ENCODE measurements around the gene POLR2L. TPM values are rescaled to one million over a fixed set of nuclear protein-coding genes. Genes with fewer than 3 reads are reported as not detected.

POLR2L gene
- total RNA-seq, 1 experiment from 2014 or later, result 118 TPM

- Mint-ChIP-seq H3K4me1 (ENCODE audit: insufficient read depth, unreplicated experiment) (peaks cover 5% of the 10 kb centered on the region), H3K27me3 (ENCODE audit: insufficient read depth, unreplicated experiment) (no peaks in the 10 kb centered on the region), H3K27ac (ENCODE audit: low read depth, unreplicated experiment) (no peak overlapping the region), H3K36me3 (ENCODE audit: insufficient read depth, unreplicated experiment) (peaks cover 42% of the 10 kb centered on the region), H3K9me3 (ENCODE audit: unreplicated experiment) (no peaks in the 10 kb centered on the region), H3K4me3 (ENCODE audit: unreplicated experiment) (no peak overlapping the region)
- CTCF ChIA-PET, result interaction anchor here (0.6 kb wide), 1 partner anchor 13 kb away, joined by 3 read pairs; no protein-coding TSS in a partner anchor
- intact Hi-C loops (cut with micrococcal nuclease), result no loop called here
- DNase-seq (ENCODE audit: unreplicated experiment), result no peak
- no TSS peak for BruUV-seq (replicated peaks)
- POLR2A ChIA-PET, result interaction anchor here (0.6 to 2.0 kb wide), 5 partner anchors 9 to 16 kb away, joined by 3 to 8 read pairs (median 4); partner anchors contain the start of genes CD151 and RPLP2
- no peak for TF ChIP-seq CTCF (IDR thresholded peaks at IDR 0.05; ENCODE audit: unreplicated experiment)
Observed at GRCh38 chr11:824292-824880, 17.9 kb downstream of the POLR2L start.

- H3K36me3 Mint-ChIP-seq (ENCODE audit: insufficient read depth, unreplicated experiment), result peaks cover 42% of the 10 kb centered on the region
- no TSS peak for BruUV-seq (replicated peaks)
- intact Hi-C loops (cut with micrococcal nuclease), result no loop called here
- ChIA-PET CTCF (no interaction called here), POLR2A (interaction anchor here (0.5 to 9.6 kb wide), 5 partner anchors 10 to 129 kb away, joined by 3 to 274 read pairs (median 8); partner anchors contain the start of genes CD151, DEAF1, POLR2L and RPLP2)
- no peak for DNase-seq (ENCODE audit: unreplicated experiment)
- peaks cover 7% of the 10 kb centered on the region for H3K4me1 Mint-ChIP-seq (ENCODE audit: insufficient read depth, unreplicated experiment)
- no peak overlapping the region for H3K4me3 Mint-ChIP-seq (ENCODE audit: unreplicated experiment)
- no peaks in the 10 kb centered on the region for H3K9me3 Mint-ChIP-seq (ENCODE audit: unreplicated experiment)
- H3K27ac Mint-ChIP-seq (ENCODE audit: low read depth, unreplicated experiment), result no peak overlapping the region
- H3K27me3 Mint-ChIP-seq (ENCODE audit: insufficient read depth, unreplicated experiment), result no peaks in the 10 kb centered on the region
- no peak for TF ChIP-seq CTCF (IDR thresholded peaks at IDR 0.05; ENCODE audit: unreplicated experiment)
Observed at GRCh38 chr11:823441-824291, 18.7 kb downstream of the POLR2L start.

GRCh38 chr11:821512-822371, 20.6 kb downstream of the POLR2L start:
- DNase-seq (ENCODE audit: unreplicated experiment), result no peak
- Mint-ChIP-seq H3K4me1 (ENCODE audit: insufficient read depth, unreplicated experiment) (peaks cover 11% of the 10 kb centered on the region), H3K4me3 (ENCODE audit: unreplicated experiment) (peak overlapping the region; percentile 72), H3K27ac (ENCODE audit: low read depth, unreplicated experiment) (peak overlapping the region; percentile 63), H3K36me3 (ENCODE audit: insufficient read depth, unreplicated experiment) (peaks cover 42% of the 10 kb centered on the region), H3K9me3 (ENCODE audit: unreplicated experiment) (no peaks in the 10 kb centered on the region), H3K27me3 (ENCODE audit: insufficient read depth, unreplicated experiment) (no peaks in the 10 kb centered on the region)
- POLR2A ChIA-PET, result interaction anchor here (0.6 to 9.6 kb wide), 7 partner anchors 11 to 126 kb away, joined by 3 to 274 read pairs (median 41); partner anchors contain the start of genes CD151, DEAF1, PIDD1 and POLR2L
- no peak for TF ChIP-seq CTCF (IDR thresholded peaks at IDR 0.05; ENCODE audit: unreplicated experiment)
- no TSS peak for BruUV-seq (replicated peaks)
- CTCF ChIA-PET, result interaction anchor here (0.8 to 1.6 kb wide), 3 partner anchors 13 to 530 kb away, joined by 3 to 6 read pairs (median 3); no protein-coding TSS in a partner anchor
- intact Hi-C loops (cut with micrococcal nuclease), result no loop called here

All from MCF 10A (cell line).